Urinary bladder (tissue), 4 donors: ENCODE results near the gene SLC10A7. TPM values are rescaled to one million over a fixed set of nuclear protein-coding genes. Genes with fewer than 3 reads are reported as not detected.
A peak's percentile ranks its signal among the peaks of the same experiment; 100 is the strongest.

Experiments
- DNase-seq: peaks from one replicate; pipeline ENCODE4 v3.0.0-alpha.2; 2015; ENCODE audit errors: extremely low spot score
- H3K27ac ChIP-seq: one replicate; pipeline ENCODE4 v1.5.1; 2013; ENCODE audit warnings: low read depth, mild to moderate bottlenecking, moderate library complexity
- H3K36me3 ChIP-seq: one replicate; pipeline ENCODE4 v1.6.1; 2013; ENCODE audit warnings: mild to moderate bottlenecking, moderate library complexity; ENCODE audit not compliant: insufficient read depth
- H3K4me1 ChIP-seq: one replicate; pipeline ENCODE4 v1.6.1; 2013; ENCODE audit warnings: mild to moderate bottlenecking, moderate library complexity; ENCODE audit not compliant: insufficient read depth
- H3K4me3 ChIP-seq: one replicate; pipeline ENCODE4 v1.5.1; 2013; ENCODE audit warnings: low read depth, low read length
- WGBS: extraction: QIAGEN DNeasy Blood & Tissue Kit; methylation state at CpG from one replicate; pipeline ENCODE4 v1.1.7; 2013; 5-methylcytosine and 5-hydroxymethylcytosine counted together
- polyA plus RNA-seq: library from polyadenylated mRNA; stranded (reverse); fragments of 200-250 nt; gene quantifications from one replicate; pipeline ENCODE4 v1.2.3, GENCODE V29; 2013
- total RNA-seq: library from RNA; depleted of rRNA; stranded (reverse); fragments of >200 nt; gene quantifications from one replicate; pipeline ENCODE4 v1.2.3, GENCODE V29; 2014
- donor health status: healthy with polysubstance abuse.
- donor health status: healthy.

Gene SLC10A7
- total and polyA plus RNA-seq, 2 donors = 5.4 to 42.9 TPM

GRCh38 chr4:146347822-146348221 is 173.9 kb downstream of the SLC10A7 start:
- WGBS = 65% methylated on average over 2 of the region's 2 CpGs
- H3K36me3 ChIP-seq = no peaks in the 10 kb centered on the region
- DNase-seq = no peak
- H3K27ac ChIP-seq = no peak overlapping the region
- H3K4me3 ChIP-seq = no peak overlapping the region
- H3K4me1 ChIP-seq = peaks cover 2% of the 10 kb centered on the region

DNA sequence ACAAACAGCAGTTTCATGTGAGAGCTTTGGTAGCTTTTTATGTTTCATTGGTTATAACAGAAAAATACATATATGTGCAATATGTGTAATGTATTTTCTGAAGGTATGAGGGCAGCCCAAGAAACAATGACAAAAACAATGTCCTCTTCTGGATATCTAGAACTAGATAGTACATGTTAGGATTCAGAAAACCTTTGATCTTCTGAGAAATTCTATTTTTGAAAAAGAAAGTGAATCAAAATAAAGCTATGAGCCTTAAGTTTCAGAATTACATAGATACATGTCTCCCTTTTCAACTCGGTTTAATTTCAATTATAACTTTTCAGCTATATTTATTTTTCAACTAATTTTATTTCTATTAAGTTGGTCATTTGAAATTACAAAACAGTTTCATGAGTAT is 175.5 kb downstream of the SLC10A7 start:
- Histone ChIP-seq H3K4me3 (no peak overlapping the region), H3K36me3 (no peaks in the 10 kb centered on the region), H3K27ac (no peak overlapping the region), H3K4me1 (peaks cover 2% of the 10 kb centered on the region)
- DNase-seq = no peak
- WGBS = 88% methylated on average over 1 of the region's 1 CpG

GRCh38 chr4:146343776-146344175 is 178.0 kb downstream of the SLC10A7 start:
- no peak for DNase-seq
- H3K4me1 ChIP-seq = peaks cover 2% of the 10 kb centered on the region
- H3K27ac ChIP-seq = no peak overlapping the region
- 73% methylated on average over 3 of the region's 3 CpGs for WGBS
- no peak overlapping the region for H3K4me3 ChIP-seq
- H3K36me3 ChIP-seq = no peaks in the 10 kb centered on the region

GRCh38 chr4:146343199-146343598 is 178.5 kb downstream of the SLC10A7 start:
- DNase-seq = no peak
- no peaks in the 10 kb centered on the region for H3K36me3 ChIP-seq
- H3K27ac ChIP-seq = no peak overlapping the region
- no peak overlapping the region for H3K4me3 ChIP-seq
- peaks cover 2% of the 10 kb centered on the region for H3K4me1 ChIP-seq

DNA sequence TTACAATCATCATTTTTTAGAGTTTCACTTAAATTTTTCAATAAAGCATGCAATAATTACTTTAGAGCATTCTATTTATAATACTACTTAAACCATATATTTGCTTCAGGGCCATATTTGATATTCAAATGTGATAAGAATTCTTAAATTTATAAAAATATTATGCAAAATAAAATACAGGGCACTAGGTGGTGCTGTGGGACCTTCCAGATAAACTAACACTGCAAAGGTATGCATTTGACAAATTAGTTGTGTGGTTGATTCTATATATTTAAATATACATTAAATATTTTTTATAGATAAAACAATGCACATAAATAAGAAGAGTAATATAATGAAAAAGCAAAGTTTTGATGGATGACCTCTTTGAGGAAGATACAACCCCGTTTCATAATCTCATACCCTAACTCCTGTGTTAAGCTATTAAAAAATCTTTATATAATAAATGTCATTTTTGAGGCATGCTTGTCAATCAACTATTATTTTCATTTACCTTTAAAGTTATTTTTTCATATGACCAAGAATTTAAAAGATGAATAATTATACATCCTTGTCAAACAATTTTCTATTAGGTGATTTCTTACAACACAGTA is 179.0 kb downstream of the SLC10A7 start:
- no peak overlapping the region for H3K4me3 ChIP-seq
- DNase-seq = no peak
- peaks cover 2% of the 10 kb centered on the region for H3K4me1 ChIP-seq
- 89% methylated on average over 1 of the region's 1 CpG for WGBS
- H3K36me3 ChIP-seq = no peaks in the 10 kb centered on the region
- no peak overlapping the region for H3K27ac ChIP-seq

DNA sequence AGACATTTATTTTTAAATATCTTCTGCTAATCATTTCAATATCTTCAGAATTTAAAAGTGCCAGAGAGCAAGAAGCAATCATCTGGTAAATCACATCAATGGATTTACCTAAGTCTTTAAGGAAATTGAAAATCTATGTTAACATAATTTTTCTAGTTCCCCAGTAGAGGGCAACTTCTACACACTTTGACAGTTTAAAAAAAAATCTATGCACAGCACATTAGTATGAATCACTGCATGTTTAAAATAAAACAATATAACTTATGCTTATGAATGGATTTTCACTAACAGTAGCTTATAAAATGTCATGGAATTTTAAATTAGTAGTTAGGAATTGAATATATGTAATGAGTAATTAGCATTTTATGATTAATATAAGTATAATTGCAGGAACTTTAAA is 180.9 kb downstream of the SLC10A7 start:
- no peak for DNase-seq
- Histone ChIP-seq H3K27ac (no peak overlapping the region), H3K4me3 (no peak overlapping the region), H3K4me1 (peaks cover 2% of the 10 kb centered on the region), H3K36me3 (no peaks in the 10 kb centered on the region)

- Histone ChIP-seq H3K4me1 (peaks cover 3% of the 10 kb centered on the region), H3K4me3 (no peak overlapping the region), H3K36me3 (no peaks in the 10 kb centered on the region), H3K27ac (no peak overlapping the region)
- DNase-seq = no peak
These were observed 183.2 kb downstream of the SLC10A7 start for GRCh38 chr4:146338512-146338911.

GRCh38 chr4:146336410-146336807 is 185.3 kb downstream of the SLC10A7 start:
- WGBS = 45% methylated on average over 1 of the region's 1 CpG
- Histone ChIP-seq H3K4me1 (peaks cover 1% of the 10 kb centered on the region), H3K4me3 (no peak overlapping the region), H3K36me3 (no peaks in the 10 kb centered on the region), H3K27ac (no peak overlapping the region)
- DNase-seq = no peak

GRCh38 chr4:146335763-146336409 is 185.9 kb downstream of the SLC10A7 start:
- H3K4me3 ChIP-seq = no peak overlapping the region
- H3K27ac ChIP-seq = no peak overlapping the region
- H3K36me3 ChIP-seq = no peaks in the 10 kb centered on the region
- DNase-seq = no peak
- H3K4me1 ChIP-seq = peaks cover 1% of the 10 kb centered on the region
- WGBS = 89% methylated on average over 3 of the region's 3 CpGs

DNA sequence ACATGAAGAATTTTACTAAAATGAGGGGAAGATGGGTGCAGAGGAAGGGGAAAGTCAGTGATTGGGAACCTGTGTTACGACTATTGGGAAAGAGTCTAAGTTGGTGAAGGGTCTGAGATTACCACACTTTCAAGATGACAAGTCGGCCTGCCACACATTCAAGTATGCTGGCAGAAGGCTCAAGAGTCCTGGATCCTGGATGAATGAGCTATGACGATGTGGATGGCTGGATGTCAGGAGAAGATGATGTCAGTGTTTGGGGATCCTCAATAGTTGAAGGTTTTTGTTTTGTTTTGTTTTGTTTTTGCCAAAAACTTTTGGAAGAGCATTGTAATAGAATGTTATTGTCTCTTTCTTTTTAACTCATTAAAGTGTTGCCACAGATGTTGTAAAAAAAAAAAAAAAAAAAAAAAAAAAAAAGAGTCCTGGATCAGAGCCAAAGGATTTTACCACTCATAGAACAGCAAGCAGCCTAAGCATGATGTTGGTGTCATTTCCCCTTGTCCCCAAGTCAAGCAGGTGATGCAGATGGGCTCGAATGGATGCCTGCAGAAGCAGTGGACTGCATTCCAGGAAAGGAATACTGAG is 186.8 kb downstream of the SLC10A7 start:
- Histone ChIP-seq H3K4me3 (no peak overlapping the region), H3K36me3 (no peaks in the 10 kb centered on the region)
- DNase-seq = no peak

DNA sequence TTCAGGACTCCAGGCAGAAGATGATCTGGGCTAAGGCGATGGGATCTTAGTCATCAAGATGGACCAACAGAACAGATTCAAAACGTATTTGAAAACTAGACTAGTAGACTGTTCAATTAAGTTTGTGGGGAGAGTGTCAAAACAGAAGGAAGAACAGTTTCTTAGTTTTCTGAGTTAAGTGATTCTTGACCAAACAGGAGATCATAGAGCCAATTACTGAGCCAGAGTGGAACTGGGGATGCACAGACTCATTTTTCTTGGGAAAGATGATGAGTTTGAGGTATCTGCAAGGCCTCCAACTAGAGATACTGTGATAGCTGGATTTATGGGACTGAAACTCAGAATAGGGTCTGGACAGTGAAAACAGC is 187.9 kb downstream of the SLC10A7 start:
- Histone ChIP-seq H3K4me1 (peaks cover 1% of the 10 kb centered on the region), H3K27ac (peak overlapping the region; percentile 53), H3K4me3 (no peak overlapping the region), H3K36me3 (no peaks in the 10 kb centered on the region)
- no peak for DNase-seq
- WGBS = 64% methylated on average over 2 of the region's 2 CpGs

More for the DNA sequence above, 186.8 kb downstream of the SLC10A7 start:
- peaks cover 1% of the 10 kb centered on the region for H3K4me1 ChIP-seq
- H3K27ac ChIP-seq = no peak overlapping the region
- WGBS = 81% methylated on average over 4 of the region's 4 CpGs

GRCh38 chr4:146333187-146333894 is 188.4 kb downstream of the SLC10A7 start:
- 48% methylated on average over 4 of the region's 4 CpGs for WGBS
- Histone ChIP-seq H3K36me3 (no peaks in the 10 kb centered on the region), H3K27ac (peak overlapping the region; percentile 41), H3K4me3 (no peak overlapping the region), H3K4me1 (peaks cover 1% of the 10 kb centered on the region)
- no peak for DNase-seq

GRCh38 chr4:146330392-146330791 is 191.3 kb downstream of the SLC10A7 start:
- DNase-seq = no peak
- WGBS = 89% methylated on average over 4 of the region's 4 CpGs
- Histone ChIP-seq H3K36me3 (no peaks in the 10 kb centered on the region), H3K4me3 (no peak overlapping the region), H3K4me1 (peaks cover 1% of the 10 kb centered on the region), H3K27ac (no peak overlapping the region)
